GM08714 (cell line): Measurements from ENCODE around the gene DNAAF5.

Experiments used
- H3K4me3 ChIP-seq: fragments of 200-500 bp; sonication (Bioruptor generic); 2 replicates; pipeline ENCODE4 v1.5.1; 2014; ENCODE audit warnings: mild to moderate bottlenecking, low read length, inconsistent platforms
- ZNF274 ChIP-seq: IDR thresholded peaks from 2 replicates; pipeline ENCODE4 v1.6.1; 2012; ENCODE audit warnings: mild to moderate bottlenecking, low read depth, low read length

The DNAAF5 gene

GRCh38 chr7:716222-716621 lies 10.3 kb upstream of the DNAAF5 start:
- no peak for TF ChIP-seq ZNF274
- no peak overlapping the region for H3K4me3 ChIP-seq

- no peak overlapping the region for H3K4me3 ChIP-seq
- TF ChIP-seq ZNF274, result no peak
Observed at GRCh38 chr7:716636-717035, 9.9 kb upstream of the DNAAF5 start.

DNA sequence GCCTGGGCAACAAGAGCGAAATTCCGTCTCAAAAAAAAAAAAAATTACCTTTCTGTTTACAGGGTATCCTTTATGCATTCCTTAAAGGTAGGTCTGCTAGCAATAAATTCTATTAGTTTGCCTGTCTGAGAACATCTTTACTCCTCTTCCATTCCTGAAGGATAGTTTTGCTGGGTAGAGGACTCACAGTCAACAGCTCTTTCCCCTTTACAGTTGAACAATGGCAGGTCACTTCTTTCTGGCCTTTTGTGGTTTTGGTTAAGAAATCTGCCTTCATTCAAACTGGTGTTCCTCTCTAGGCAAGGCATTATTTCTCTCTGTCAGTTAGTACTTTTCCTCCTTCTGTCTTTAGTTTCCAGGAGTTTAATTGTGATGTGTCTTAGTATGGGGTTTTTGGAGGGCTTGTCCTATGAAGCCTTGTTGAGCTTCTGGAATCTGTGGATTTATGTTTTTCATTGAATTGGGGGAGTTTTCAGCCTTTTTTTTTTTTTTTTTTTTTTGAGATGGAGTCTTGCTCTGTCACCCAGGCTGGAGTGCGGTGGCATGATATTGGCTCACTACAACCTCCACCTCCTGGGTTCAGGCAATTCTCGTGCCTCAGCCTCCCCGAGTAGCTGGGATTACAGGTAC lies 4.8 kb upstream of the DNAAF5 start:
- TF ChIP-seq ZNF274, result no peak
- H3K4me3 ChIP-seq, result no peak overlapping the region

GRCh38 chr7:723541-723940 lies 3.0 kb upstream of the DNAAF5 start:
- H3K4me3 ChIP-seq, result no peak overlapping the region
- TF ChIP-seq ZNF274, result no peak

GRCh38 chr7:724298-724697 lies 2.2 kb upstream of the DNAAF5 start:
- no peak for TF ChIP-seq ZNF274
- H3K4me3 ChIP-seq, result no peak overlapping the region

- no peak for TF ChIP-seq ZNF274
Observed at GRCh38 chr7:725223-726005, 1.1 kb upstream of the DNAAF5 start.

GRCh38 chr7:726854-727103 lies 280 bp downstream of the DNAAF5 start:
- peak overlapping the region; percentile 75 for H3K4me3 ChIP-seq
- no peak for TF ChIP-seq ZNF274

More at GRCh38 chr7:725223-726005, 1.1 kb upstream of the DNAAF5 start:
- peak overlapping the region; percentile 75; the same call in 1 of the 2 replicates for H3K4me3 ChIP-seq

DNA sequence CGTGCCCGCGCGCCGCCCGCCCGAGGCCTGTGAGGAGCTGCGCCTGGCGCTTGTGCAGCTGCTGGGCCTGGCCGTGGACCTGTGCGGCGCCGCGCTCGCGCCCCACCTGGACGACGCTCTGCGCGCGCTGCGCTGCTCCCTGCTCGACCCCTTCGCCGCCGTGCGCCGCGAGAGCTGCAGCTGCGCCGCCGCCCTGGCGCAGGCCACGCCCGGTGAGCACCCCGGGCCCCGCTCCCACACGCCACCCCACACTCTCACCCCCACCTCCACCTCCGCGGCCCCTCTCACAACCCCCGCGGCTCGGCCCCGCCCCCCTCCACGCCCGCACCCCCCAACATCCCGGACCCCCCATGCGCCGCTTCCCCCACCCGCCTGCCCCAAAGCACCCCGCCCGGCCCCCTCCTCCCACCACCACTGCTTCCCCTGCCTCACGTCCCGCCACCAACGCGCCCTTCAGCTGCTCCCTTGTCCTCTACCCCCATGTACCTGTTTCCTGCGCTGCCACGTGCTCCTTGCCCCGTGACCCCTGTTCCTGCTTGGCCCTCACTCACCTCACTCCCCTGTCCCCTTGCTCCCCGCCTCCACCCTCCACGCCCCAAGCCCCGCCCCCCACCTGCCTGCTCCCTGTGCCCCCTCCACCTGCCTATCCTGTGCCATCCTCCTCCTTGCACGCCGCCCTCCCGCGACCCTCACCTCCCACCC lies 756 bp downstream of the DNAAF5 start, which contains the start of gene PRKAR1B:
Gene PRKAR1B (minus strand): TSS at position 178 of the 702 bp plus-strand sequence. CDS start 15,776 bp downstream, outside the sequence.
- no peak for TF ChIP-seq ZNF274
- H3K4me3 ChIP-seq, result peak within 1 kb of the TSS; percentile 75

DNA sequence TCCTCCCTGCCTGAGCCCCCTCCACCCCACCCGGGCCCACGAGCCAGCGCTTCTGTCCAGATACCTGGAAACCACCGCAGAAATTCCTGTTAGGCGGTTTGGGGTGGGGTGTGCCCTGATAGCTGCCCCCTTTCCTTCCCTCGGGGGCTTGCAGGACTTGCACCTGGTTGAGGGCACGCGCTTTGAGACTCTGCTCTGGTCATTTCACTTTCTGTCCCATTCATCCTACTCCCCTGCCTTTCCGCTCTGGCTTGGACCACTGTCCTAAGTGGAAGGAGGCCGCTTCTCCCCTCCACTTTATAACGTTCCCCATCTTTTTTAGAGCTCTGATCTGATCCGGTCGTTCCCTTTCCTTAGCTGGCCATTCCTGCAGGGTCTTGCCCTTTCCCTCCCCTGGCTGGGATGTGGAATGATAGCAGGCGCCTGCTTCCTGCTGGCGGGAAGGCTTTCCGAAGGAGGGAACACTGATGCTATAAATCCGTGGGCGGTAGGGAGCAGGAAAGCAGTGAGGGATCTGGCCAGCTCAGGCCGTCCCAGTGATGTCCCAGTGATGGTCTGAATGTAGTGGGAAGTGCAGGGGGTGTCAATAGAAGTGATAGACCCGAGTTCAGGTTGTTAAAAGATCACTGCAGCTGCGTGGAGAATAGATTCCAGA lies 1.4 kb downstream of the DNAAF5 start:
- peak overlapping the region; percentile 46; the same call in 1 of the 2 replicates for H3K4me3 ChIP-seq
- no peak for TF ChIP-seq ZNF274

DNA sequence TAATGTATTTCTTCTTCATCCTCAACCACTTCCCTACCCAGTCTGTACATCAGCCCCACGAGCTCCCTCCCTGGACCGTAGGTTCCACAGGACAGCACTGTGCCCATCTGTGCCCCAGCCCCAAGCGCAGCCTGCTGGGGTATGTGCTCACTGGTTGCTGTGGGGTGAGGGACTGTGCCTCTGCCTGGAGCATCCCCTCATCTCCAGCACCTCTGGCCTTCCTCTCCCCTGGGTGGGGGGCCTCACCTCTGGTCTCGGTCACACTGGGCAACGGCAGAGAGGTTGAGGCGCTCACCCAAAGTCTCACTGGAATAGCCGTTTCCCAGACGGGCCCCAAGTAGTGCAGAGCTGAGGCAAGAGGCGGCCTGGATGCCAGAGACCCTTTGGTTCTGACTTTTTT lies 2.1 kb downstream of the DNAAF5 start:
- TF ChIP-seq ZNF274, result no peak
- H3K4me3 ChIP-seq, result no peak overlapping the region

DNA sequence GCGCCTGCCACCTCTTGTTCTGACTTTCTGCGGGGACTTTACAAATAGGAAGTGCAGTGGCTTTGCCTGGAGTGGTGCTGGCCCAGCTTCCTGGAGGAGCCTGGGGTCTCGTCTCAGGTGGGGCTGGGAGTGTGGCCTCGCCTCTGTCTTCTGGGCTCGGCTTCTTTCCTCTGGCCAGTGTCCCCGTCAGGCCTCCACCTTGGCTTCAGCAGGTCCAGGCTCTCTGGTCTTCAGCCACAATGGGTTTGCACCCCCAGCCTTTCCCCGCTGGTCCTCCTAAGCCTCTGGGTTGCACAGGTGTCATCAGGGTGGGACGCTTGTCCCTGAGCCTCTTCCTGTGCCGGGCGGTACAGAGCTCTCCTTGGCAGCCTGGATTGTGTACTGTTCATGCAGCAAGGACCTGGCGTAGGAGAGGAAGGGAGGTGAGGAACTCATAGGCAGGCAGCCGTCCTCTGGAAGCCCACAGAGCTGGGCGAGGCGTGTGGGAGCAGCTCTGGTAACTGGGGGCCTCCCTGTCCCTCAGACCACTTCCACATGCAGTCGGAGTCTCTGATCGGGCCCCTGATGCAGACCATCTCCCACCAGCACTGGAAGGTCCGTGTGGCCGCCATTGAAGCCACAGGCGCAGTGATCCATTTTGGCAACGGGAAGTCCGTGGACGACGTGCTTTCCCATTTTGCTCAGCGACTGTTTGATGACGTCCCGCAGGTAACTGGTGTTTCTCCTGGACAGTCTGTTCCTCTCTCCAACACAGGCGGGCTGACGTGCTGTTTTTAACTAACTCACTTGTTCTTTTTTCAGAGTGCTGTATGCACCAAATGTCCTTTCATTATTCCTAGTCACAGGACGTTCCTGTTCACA lies 2.9 kb downstream of the DNAAF5 start:
- TF ChIP-seq ZNF274, result no peak
- no peak overlapping the region for H3K4me3 ChIP-seq

GRCh38 chr7:730501-731439 lies 4.3 kb downstream of the DNAAF5 start:
- TF ChIP-seq ZNF274, result no peak
- H3K4me3 ChIP-seq, result no peak overlapping the region

DNA sequence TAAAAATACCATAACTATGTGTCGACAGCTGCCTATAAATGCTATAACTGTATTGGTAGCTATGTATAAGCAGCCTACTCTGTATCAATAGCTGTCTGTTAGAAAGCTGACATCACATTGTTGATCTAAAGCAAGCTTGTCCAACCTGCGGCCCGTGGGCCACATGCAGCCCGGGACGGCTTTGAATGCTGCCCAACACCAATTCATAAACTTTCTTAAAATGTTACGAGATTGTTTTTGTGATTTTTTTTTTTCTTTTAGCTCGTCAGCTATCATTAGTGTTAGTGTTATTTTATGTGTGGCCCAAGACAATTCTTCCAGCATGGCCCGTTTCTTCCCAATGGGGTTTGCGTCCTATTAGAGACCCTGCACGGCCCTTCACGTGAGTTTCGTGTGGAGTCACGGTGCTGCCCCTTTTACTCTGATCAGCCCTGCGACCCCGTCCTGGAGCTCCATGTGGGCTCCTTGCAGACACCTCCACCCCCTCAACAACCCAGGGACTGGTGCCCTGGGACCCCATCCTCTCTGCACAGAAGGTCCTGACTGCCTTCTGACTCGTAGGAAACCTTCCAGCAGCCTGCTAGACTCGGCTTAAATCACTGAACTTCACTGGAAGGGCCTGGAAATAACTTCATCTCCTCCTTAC lies 5.1 kb downstream of the DNAAF5 start:
- no peak for TF ChIP-seq ZNF274
- H3K4me3 ChIP-seq, result no peak overlapping the region
